CD4-positive, alpha-beta memory T cell (primary cell): Measurements from ENCODE around the gene NBAS. TPM values are rescaled to one million over a fixed set of nuclear protein-coding genes. Genes with fewer than 3 reads are reported as not detected.
"Not testable (repeated sequence)": the region's sequence is repeated elsewhere in the genome, so short reads cannot be mapped to it uniquely, and the experiment has no call there.

Experiments used
- CTCF ChIA-PET: fragments of 350-600 bp; sonication (Branson Sonifier 250); formaldehyde crosslinking; loops from one replicate; lab custom pipeline; 2021; ENCODE audit warnings: inconsistent platforms; ENCODE audit not compliant: partially characterized antibody; lab: Charles Lee
- POLR2A ChIA-PET: fragments of 350-600 bp; sonication (Branson Sonifier 250); formaldehyde crosslinking; loops from one replicate; lab custom pipeline; 2021; ENCODE audit not compliant: partially characterized antibody; lab: Charles Lee
- DNase-seq, 5 donors: peaks; one replicate each; pipeline versions ENCODE4 v3.0.0 to v3.0.0-alpha.2; 2020 to 2022; ENCODE audit warnings: mixed read lengths in 1 of 5
- H3K27ac ChIP-seq: one replicate; pipeline ENCODE4 v1.7.0; 2013; ENCODE audit warnings: low read depth, low read length
- H3K27me3 ChIP-seq: 2 replicates; pipeline ENCODE4 v1.7.0; 2013; ENCODE audit warnings: mild to moderate bottlenecking, low read length, moderate library complexity; ENCODE audit not compliant: insufficient read depth
- H3K36me3 ChIP-seq: 2 replicates; pipeline ENCODE4 v1.7.0; 2013; ENCODE audit warnings: mild to moderate bottlenecking, low read length, moderate library complexity; ENCODE audit not compliant: insufficient read depth
- H3K4me1 ChIP-seq: 2 replicates; pipeline ENCODE4 v1.7.0; 2013; ENCODE audit warnings: mild to moderate bottlenecking, low read length, moderate library complexity; ENCODE audit not compliant: insufficient read depth
- H3K4me3 ChIP-seq, 2 donors: one replicate each; pipeline ENCODE4 v1.7.0; 2013; ENCODE audit warnings: low read length in 2 of 2, mild to moderate bottlenecking in 1 of 2
- H3K9me3 ChIP-seq, 2 donors: one replicate each; pipeline ENCODE4 v1.7.0; 2013; ENCODE audit warnings: low read length in 2 of 2, control low read depth in 1 of 2; ENCODE audit not compliant: control insufficient read depth in 1 of 2
- H3K27ac Mint-ChIP-seq, 7 donors: one replicate each; pipeline ENCODE4 v1.8.0; 2020 to 2021; ENCODE audit warnings: mixed read lengths in 7 of 7, mild to moderate bottlenecking in 6 of 7, inconsistent platforms in 3 of 7, moderate library complexity in 3 of 7
- H3K27me3 Mint-ChIP-seq, 2 donors: one replicate each; pipeline ENCODE4 v1.8.0; 2020 to 2021; ENCODE audit warnings: mixed read lengths in 2 of 2
- H3K36me3 Mint-ChIP-seq, 2 donors: one replicate each; pipeline ENCODE4 v1.8.0; 2020 to 2021; ENCODE audit warnings: mixed read lengths in 2 of 2, inconsistent platforms in 1 of 2, mild to moderate bottlenecking in 1 of 2
- H3K4me1 Mint-ChIP-seq, 4 donors: one replicate each; pipeline ENCODE4 v1.8.0; 2020 to 2021; ENCODE audit warnings: mixed read lengths in 4 of 4, mild to moderate bottlenecking in 1 of 4
- H3K4me3 Mint-ChIP-seq, 8 donors: one replicate each; pipeline ENCODE4 v1.8.0; 2020 to 2021; ENCODE audit warnings: mixed read lengths in 8 of 8, mild to moderate bottlenecking in 7 of 8, moderate library complexity in 6 of 8, inconsistent platforms in 3 of 8
- H3K9me3 Mint-ChIP-seq, 8 donors: one replicate each; pipeline ENCODE4 v1.8.0; 2020 to 2021; ENCODE audit warnings: mixed read lengths in 8 of 8, mild to moderate bottlenecking in 5 of 8, inconsistent platforms in 3 of 8, moderate library complexity in 1 of 8
- intact Hi-C: fragments of 100-400 bp; cut with micrococcal nuclease; formaldehyde crosslinking; loops from one replicate; pipeline ENCODE4 v1.15.1; 2023
- polyA plus RNA-seq, 2 donors: library from polyadenylated mRNA; unstranded; fragments of 300-500 nt; fragmentation: Illumina TruSeq; gene quantifications; one replicate each; pipeline ENCODE4 v1.2.3, GENCODE V29; 2021
- total RNA-seq, 2 experiments: library from RNA; stranded (reverse); gene quantifications; one replicate each; pipeline ENCODE4 v1.2.3, GENCODE V29; 2021

NBAS gene
- total and polyA plus RNA-seq, 4 experiments from 2014 or later = 16.1 to 37.0 (median 27.1) TPM

DNA sequence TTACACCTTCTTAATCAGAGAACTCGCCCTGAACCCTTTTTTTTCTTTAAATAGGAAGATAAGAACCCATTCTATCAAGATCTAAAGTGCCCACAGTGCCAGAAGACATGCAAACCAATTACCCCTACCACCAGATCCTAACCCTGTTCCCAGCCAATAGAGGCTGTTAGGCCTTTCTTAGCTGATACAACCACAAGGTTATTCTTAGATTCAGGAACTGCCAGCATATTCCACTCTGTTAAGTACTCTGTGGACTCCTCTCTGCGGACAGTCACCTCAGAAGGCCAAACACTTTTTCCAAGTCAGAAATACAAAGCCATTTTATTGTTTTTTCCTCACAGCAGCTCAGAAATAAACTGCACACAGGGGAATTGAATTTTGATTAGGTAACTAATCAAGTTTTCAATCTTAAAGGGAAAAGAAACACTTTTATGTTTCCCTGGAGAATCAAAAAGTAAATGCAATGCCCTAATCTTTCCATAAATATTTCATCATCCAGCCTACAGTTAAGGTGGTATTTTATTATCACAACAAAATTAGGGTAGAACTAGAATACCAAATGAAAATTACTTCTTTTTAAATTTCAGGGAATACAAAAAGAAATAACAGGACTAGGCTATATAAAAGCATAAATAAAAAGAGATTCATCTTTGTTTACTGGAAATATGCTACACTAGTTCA is 111.4 kb downstream of the NBAS start:
- Mint-ChIP-seq H3K4me1 (peaks cover 0 to 2% (median under 1%) of the 10 kb centered on the region in 4 donors), H3K27ac (no peak overlapping the region), H3K4me3 (no peak overlapping the region), H3K27me3 (no peaks in the 10 kb centered on the region), H3K36me3 (peaks cover 48 to 55% of the 10 kb centered on the region in 2 donors), H3K9me3 (peaks cover 0 to 19% (median 9%) of the 10 kb centered on the region in 8 donors)
- CTCF ChIA-PET = no interaction called here
- no peak overlapping the region for H3K27ac ChIP-seq
- no peaks in the 10 kb centered on the region for H3K9me3 ChIP-seq
- no peak overlapping the region for H3K4me3 ChIP-seq
- POLR2A ChIA-PET = no interaction called here
- intact Hi-C loops = no loop called here
- H3K27me3 ChIP-seq = no peaks in the 10 kb centered on the region
- H3K36me3 ChIP-seq = no peaks in the 10 kb centered on the region
- DNase-seq = no peak
- no peaks in the 10 kb centered on the region for H3K4me1 ChIP-seq

DNA sequence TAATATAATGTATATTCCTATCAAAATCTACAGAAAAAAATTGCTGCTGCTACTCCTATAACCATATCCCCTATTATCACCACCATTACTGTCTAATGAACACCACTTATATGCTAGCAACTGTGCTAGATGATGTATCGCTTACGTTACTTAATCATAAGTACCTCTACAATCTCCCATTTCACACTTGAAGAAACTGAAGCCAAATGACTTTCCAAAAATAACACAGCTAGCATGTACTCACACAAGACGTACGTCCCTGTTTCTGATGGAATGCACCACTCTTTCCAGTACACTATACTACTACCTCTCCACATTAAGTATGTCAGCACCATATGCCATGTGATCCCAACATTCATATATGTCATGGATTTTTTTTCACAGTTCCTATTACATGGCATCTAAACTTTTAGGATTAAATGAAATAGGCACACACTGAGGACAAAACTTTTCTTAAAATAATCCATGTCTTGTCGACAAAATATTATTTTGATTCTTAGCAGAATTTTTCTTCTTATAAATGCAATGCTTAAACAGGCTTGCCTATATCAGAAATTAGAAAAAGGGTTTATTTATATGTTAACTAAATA is 112.8 kb downstream of the NBAS start:
- H3K36me3 Mint-ChIP-seq = peaks cover 45 to 53% of the 10 kb centered on the region in 2 donors
- Histone ChIP-seq H3K36me3 (no peaks in the 10 kb centered on the region), H3K27me3 (no peaks in the 10 kb centered on the region), H3K27ac (no peak overlapping the region), H3K9me3 (no peaks in the 10 kb centered on the region), H3K4me1 (no peaks in the 10 kb centered on the region), H3K4me3 (no peak overlapping the region)
- no peak for DNase-seq
- CTCF ChIA-PET = no interaction called here
- H3K9me3 Mint-ChIP-seq = peaks cover 0 to 19% (median 9%) of the 10 kb centered on the region in 8 donors
- intact Hi-C loops = no loop called here
- H3K27me3 Mint-ChIP-seq = no peaks in the 10 kb centered on the region
- peaks cover 0 to 2% (median under 1%) of the 10 kb centered on the region in 4 donors for H3K4me1 Mint-ChIP-seq
- H3K27ac Mint-ChIP-seq = no peak overlapping the region
- POLR2A ChIA-PET = no interaction called here
- H3K4me3 Mint-ChIP-seq = no peak overlapping the region

DNA sequence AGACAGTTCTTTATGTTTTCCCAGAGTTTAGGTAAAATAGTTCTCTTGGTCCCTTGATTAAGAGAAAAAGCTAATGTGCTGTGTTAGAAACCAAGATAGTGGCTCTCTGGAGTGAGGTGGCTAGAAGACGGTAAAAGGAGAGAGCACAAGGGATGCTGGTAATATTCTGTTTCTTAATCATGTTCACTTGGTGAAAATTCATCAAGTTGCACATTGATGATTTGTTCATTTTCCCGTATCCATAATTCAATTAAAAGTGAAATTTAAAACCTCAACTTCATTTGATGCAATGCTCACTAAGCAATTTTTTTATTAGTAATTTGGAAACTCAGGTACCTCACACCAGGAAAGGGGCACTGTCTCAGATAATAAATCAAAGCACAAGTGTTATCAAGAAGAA is 113.8 kb downstream of the NBAS start:
- no peak overlapping the region for H3K27ac Mint-ChIP-seq

DNA sequence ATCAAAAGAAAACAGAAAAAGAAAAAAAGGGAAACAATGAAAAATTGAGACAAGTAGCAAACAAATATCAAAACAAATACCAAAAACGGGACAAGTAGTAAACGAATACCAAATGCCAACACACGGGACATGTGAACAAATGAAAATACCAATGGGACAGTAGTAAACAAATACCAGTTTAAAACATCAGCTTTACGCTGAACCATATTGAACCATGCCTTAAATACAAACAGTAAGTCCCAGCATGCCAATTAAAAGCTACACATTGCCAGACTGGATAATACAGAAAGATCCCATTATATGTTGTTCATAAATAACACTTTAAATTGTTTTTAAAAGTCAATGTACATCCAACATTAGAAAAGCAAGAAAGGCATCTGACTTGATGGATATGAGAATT is 114.2 kb downstream of the NBAS start:
- Mint-ChIP-seq H3K27me3 (no peaks in the 10 kb centered on the region), H3K9me3 (peaks cover 0 to 19% (median 9%) of the 10 kb centered on the region in 8 donors), H3K27ac (no peak overlapping the region), H3K36me3 (peaks cover 36 to 43% of the 10 kb centered on the region in 2 donors), H3K4me3 (no peak overlapping the region), H3K4me1 (peaks cover 0 to 2% (median under 1%) of the 10 kb centered on the region in 4 donors)
- no peak for DNase-seq
- no peak overlapping the region for H3K4me3 ChIP-seq
- ChIA-PET POLR2A (no interaction called here), CTCF (no interaction called here)
- intact Hi-C loops = no loop called here
- no peaks in the 10 kb centered on the region for H3K4me1 ChIP-seq
- no peak overlapping the region for H3K27ac ChIP-seq
- no peaks in the 10 kb centered on the region for H3K27me3 ChIP-seq
- H3K9me3 ChIP-seq = no peaks in the 10 kb centered on the region
- H3K36me3 ChIP-seq = no peaks in the 10 kb centered on the region

More for the DNA sequence above, 113.8 kb downstream of the NBAS start:
- Mint-ChIP-seq H3K4me3 (no peak overlapping the region), H3K36me3 (peaks cover 36 to 44% of the 10 kb centered on the region in 2 donors), H3K27me3 (no peaks in the 10 kb centered on the region), H3K4me1 (peaks cover 0 to 2% (median under 1%) of the 10 kb centered on the region in 4 donors), H3K9me3 (peaks cover 0 to 19% (median 9%) of the 10 kb centered on the region in 8 donors)
- Histone ChIP-seq H3K27ac (no peak overlapping the region), H3K36me3 (no peaks in the 10 kb centered on the region), H3K9me3 (no peaks in the 10 kb centered on the region), H3K27me3 (no peaks in the 10 kb centered on the region), H3K4me3 (no peak overlapping the region), H3K4me1 (no peaks in the 10 kb centered on the region)
- POLR2A ChIA-PET = no interaction called here
- CTCF ChIA-PET = no interaction called here
- intact Hi-C loops = no loop called here
- DNase-seq = no peak

DNA sequence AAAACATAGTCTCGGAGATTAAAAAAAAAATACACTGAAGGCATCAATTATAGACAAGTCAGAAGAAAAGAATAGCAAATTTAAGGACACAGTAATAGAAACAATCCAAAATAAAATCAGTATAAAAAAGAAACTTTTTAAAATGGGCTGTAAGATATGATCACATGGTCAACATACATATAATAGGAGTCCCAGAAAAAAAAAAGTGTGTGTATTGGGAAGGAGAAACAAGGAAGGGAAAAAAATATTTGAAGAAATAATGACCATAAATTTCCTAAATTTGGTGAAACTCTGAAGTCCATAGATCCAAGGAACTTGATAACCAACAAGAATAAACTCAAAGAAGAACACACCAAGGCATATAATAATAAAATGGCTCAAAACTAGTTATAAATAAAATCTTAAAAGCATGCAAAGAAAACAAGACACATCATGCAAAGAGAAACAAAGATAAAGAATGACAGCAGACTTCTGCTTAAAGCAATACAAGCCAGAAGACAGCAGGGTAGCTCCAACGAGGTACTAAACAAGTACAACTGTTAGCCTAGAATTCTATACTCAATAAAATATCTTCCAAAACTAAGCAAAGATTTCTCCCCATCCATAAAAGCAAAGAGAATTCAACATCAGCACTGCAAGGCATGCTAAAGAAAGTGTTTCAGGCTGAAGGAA is 115.1 kb downstream of the NBAS start:
- Mint-ChIP-seq H3K36me3 (peaks cover 31 to 39% of the 10 kb centered on the region in 2 donors), H3K4me3 (no peak overlapping the region), H3K27me3 (no peaks in the 10 kb centered on the region), H3K27ac (no peak overlapping the region), H3K9me3 (peaks cover 0 to 19% (median 9%) of the 10 kb centered on the region in 8 donors), H3K4me1 (peaks cover 0 to 2% (median under 1%) of the 10 kb centered on the region in 4 donors)
- H3K27ac ChIP-seq = no peak overlapping the region
- POLR2A ChIA-PET = no interaction called here
- no peaks in the 10 kb centered on the region for H3K4me1 ChIP-seq
- H3K9me3 ChIP-seq = no peaks in the 10 kb centered on the region
- intact Hi-C loops = no loop called here
- no peak for DNase-seq
- no peak overlapping the region for H3K4me3 ChIP-seq
- CTCF ChIA-PET = no interaction called here
- no peaks in the 10 kb centered on the region for H3K36me3 ChIP-seq
- H3K27me3 ChIP-seq = no peaks in the 10 kb centered on the region

DNA sequence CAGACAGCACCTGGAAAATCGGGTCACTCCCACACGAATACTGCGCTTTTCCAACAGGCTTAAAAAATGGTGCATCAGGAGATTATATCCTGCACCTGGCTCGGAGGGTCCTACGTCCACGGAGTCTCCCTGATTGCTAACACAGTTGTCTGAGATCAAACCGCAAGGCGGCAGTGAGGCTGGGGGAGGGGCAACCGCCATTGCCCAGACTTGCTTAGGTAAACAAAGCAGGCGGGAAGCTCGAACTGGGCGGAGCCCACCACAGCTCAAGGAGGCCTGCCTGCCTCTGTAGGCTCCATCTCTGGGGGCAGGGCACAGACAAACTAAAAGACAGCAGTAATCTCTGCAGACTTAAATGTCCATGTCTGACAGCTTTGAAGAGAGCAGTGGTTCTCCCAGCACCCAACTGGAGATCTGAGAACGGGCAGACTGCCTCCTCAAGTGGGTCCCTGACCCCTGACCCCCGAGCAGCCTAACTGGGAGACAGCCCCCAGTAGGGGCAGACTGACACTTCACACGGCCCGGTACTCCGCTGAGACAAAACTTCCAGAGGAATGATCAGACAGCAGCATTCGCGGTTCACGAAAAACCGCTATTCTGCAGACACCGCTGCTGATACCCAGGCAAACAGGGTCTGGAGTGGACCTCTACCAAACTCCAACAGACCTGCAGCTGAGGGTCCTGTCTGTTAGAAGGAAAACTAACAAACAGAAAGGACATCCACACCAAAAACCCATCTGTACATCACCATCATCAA is 121.2 kb downstream of the NBAS start:
- intact Hi-C loops, H3K4me1 ChIP-seq, H3K4me3 ChIP-seq, H3K27ac Mint-ChIP-seq, POLR2A ChIA-PET, H3K27me3 Mint-ChIP-seq, H3K9me3 ChIP-seq, H3K4me1 Mint-ChIP-seq, CTCF ChIA-PET, H3K27ac ChIP-seq, H3K4me3 Mint-ChIP-seq, H3K36me3 ChIP-seq, DNase-seq, H3K27me3 ChIP-seq, H3K9me3 Mint-ChIP-seq: not testable (repeated sequence)
- peaks cover 13 to 21% of the 10 kb centered on the region in 2 donors for H3K36me3 Mint-ChIP-seq

DNA sequence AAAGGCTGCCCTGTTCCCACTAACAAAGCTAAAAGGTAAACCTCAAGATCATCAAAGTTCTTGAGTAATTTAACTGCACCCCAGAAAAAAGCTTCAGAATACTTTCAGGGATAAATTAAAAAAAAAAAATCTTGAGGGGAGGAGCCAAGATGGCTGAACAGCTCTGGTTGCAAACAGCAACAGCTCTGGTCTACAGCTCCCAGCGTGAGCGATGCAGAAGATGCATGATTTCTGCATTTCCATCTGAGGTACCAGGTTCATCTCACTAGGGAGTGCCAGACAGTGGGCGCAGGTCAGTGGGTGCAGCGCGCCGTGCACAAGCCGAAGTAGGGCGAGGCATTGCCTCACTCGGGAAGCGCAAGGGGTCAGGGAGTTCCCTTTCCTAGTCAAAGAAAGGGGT is 121.8 kb downstream of the NBAS start:
- H3K27me3 ChIP-seq, H3K27ac Mint-ChIP-seq, H3K27me3 Mint-ChIP-seq, H3K4me3 ChIP-seq, CTCF ChIA-PET, H3K36me3 ChIP-seq, H3K9me3 ChIP-seq, H3K27ac ChIP-seq, H3K4me1 Mint-ChIP-seq, H3K9me3 Mint-ChIP-seq, H3K4me1 ChIP-seq, DNase-seq, POLR2A ChIA-PET, H3K4me3 Mint-ChIP-seq, intact Hi-C loops: not testable (repeated sequence)
- H3K36me3 Mint-ChIP-seq = peaks cover 13 to 21% of the 10 kb centered on the region in 2 donors
